ENCODE results near the gene CELA1. TPM values are rescaled to one million over a fixed set of nuclear protein-coding genes. Genes with fewer than 3 reads are reported as not detected.

The CELA1 gene
- total RNA-seq, 1 experiment from 2014 or later = not detected

DNA sequence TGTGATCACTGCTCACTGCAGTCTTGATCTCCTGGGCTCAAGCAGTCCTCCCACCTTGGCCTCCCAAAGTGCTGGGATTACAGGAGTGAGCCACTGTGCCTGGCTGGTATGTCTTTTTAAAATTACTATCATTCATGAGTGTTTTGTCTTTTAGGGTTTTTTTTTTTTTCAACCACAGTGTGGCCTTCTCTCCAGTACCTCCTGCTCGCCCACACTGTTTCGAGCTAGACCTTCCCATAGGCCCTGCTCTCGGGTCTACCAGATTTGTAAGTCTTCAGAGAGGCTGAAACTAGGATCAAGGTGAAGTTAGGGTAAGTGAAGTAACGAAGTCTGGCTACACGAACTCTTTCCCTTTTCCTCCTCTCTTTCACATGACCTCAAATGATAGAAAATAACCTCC is 24.0 kb downstream of the CELA1 start:
- Mint-ChIP-seq H3K27ac (no peak overlapping the region; a peak in 1 of 7 replicates), H3K4me3 (no peak overlapping the region), H3K36me3 (ENCODE audit: insufficient read depth in 1 of 3, low read depth in 3 of 3) (peaks cover 0 to 4% (median 0%) of the 10 kb centered on the region in 3 experiments; a peak in 3 of 7 replicates), H3K4me1 (peaks cover 46 to 59% of the 10 kb centered on the region in 2 experiments), H3K9me3 (no peaks in the 10 kb centered on the region), H3K27me3 (ENCODE audit: low read depth) (no peaks in the 10 kb centered on the region)
- DNase-seq = no peak
- Histone ChIP-seq H3K79me2 (ENCODE audit: insufficient read depth, low read length) (no peaks in the 10 kb centered on the region), H3K23ac (ENCODE audit: insufficient read length, low read depth, low read length) (no peak overlapping the region), H3K23me2 (ENCODE audit: insufficient read length, low read depth, low read length, poor library complexity, severe bottlenecking) (no peaks in the 10 kb centered on the region), H4K91ac (ENCODE audit: insufficient read length, low read depth, low read length) (no peak overlapping the region), H3K4me2 (ENCODE audit: insufficient read depth, insufficient read length, low read length) (no peak overlapping the region), H2AFZ (ENCODE audit: low read length) (no peak overlapping the region), H4K5ac (ENCODE audit: insufficient read length, low read depth, low read length) (no peak overlapping the region), H3K9me3 (ENCODE audit: control insufficient read depth, low read depth, low read length) (no peaks in the 10 kb centered on the region), H2BK15ac (ENCODE audit: low read depth, low read length) (no peak overlapping the region), H3K27me3 (ENCODE audit: insufficient read depth, low read length) (no peaks in the 10 kb centered on the region), H3K9ac (ENCODE audit: extremely low read depth, insufficient read length, low read length) (no peak overlapping the region), H3K27ac (ENCODE audit: insufficient read length, low read depth, low read length) (no peak overlapping the region), H2BK20ac (ENCODE audit: low read depth, low read length, poor library complexity, severe bottlenecking) (no peak overlapping the region), H2AK5ac (ENCODE audit: insufficient read length, low read length) (no peak overlapping the region), H3K56ac (ENCODE audit: insufficient read length, low read depth, low read length) (no peak overlapping the region), H3K4me1 (ENCODE audit: insufficient read depth, low read length) (peaks cover 11% of the 10 kb centered on the region; the same call in 1 of the 2 replicates), H4K20me1 (ENCODE audit: control insufficient read depth, insufficient read depth, insufficient read length) (no peaks in the 10 kb centered on the region), H2BK120ac (ENCODE audit: low read depth, low read length, poor library complexity, severe bottlenecking) (no peak overlapping the region), H3K14ac (ENCODE audit: insufficient read depth, low read length) (no peak overlapping the region), H3T11ph (ENCODE audit: low read length) (no peak overlapping the region), H3K18ac (ENCODE audit: insufficient read length, low read depth, low read length) (no peak overlapping the region), H2BK5ac (ENCODE audit: insufficient read length, low read length) (no peak overlapping the region), H3K4ac (ENCODE audit: low read depth, low read length) (no peak overlapping the region), H4K8ac (replicated peaks; ENCODE audit: insufficient read length, low read depth, low read length) (no peak overlapping the region), H2BK12ac (ENCODE audit: insufficient read length, low read depth, low read length) (no peak overlapping the region), H3K79me1 (ENCODE audit: insufficient read depth, low read depth, low read length, poor library complexity, severe bottlenecking) (no peaks in the 10 kb centered on the region)
- no CpG with 5 or more reads among the region's 5 CpGs for WGBS (ENCODE audit: extremely low coverage, insufficient read length, low lambda C conversion rate)
- TF ChIP-seq, protein P1, sequence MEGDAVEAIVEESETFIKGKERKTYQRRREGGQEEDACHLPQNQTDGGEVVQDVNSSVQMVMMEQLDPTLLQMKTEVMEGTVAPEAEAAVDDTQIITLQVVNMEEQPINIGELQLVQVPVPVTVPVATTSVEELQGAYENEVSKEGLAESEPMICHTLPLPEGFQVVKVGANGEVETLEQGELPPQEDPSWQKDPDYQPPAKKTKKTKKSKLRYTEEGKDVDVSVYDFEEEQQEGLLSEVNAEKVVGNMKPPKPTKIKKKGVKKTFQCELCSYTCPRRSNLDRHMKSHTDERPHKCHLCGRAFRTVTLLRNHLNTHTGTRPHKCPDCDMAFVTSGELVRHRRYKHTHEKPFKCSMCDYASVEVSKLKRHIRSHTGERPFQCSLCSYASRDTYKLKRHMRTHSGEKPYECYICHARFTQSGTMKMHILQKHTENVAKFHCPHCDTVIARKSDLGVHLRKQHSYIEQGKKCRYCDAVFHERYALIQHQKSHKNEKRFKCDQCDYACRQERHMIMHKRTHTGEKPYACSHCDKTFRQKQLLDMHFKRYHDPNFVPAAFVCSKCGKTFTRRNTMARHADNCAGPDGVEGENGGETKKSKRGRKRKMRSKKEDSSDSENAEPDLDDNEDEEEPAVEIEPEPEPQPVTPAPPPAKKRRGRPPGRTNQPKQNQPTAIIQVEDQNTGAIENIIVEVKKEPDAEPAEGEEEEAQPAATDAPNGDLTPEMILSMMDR (conservative IDR thresholded peaks at IDR 0.05) = no peak

All from H9 (cell line).